HCT116 (cell line): ENCODE data around the gene SNRNP70. TPM values are rescaled to one million over a fixed set of nuclear protein-coding genes. Genes with fewer than 3 reads are reported as not detected.

Experiments
- ATAC-seq: fragments of 200-7000 bp; cut with Tn5 transposase; 2 replicates; pipeline ENCODE4 v1.9.1; 2020; ENCODE audit warnings: mild to moderate bottlenecking, moderate library complexity
- BruUV-seq: library from RNA; stranded (reverse); fragments of 400-500 nt; replicated peaks from 2 replicates; lab custom pipeline; 2021; lab: Mats Ljungman, UMichigan
- CTCF ChIA-PET: fragments of 300-600 bp; sonication (Branson Sonifier 250); formaldehyde crosslinking; loops from one replicate; lab custom pipeline; 2021; ENCODE audit warnings: antibody characterized with exemption; lab: Charles Lee
- POLR2A ChIA-PET: fragments of 300-600, 350-600 bp; sonication (Branson Sonifier 250); formaldehyde crosslinking; loops from one replicate; lab custom pipeline; 2021; ENCODE audit warnings: antibody characterized with exemption; lab: Charles Lee
- RAD21 ChIA-PET, 2 experiments: fragments of 300-600 bp; sonication (Branson Sonifier 250); formaldehyde crosslinking; loops; one replicate each; lab custom pipeline; 2023; ENCODE audit warnings: low total read pairs in 2 of 2; ENCODE audit not compliant: uncharacterized antibody in 2 of 2, unreplicated experiment in 2 of 2, low non-redundant PET in 1 of 2; lab: Charles Lee
- DNase-seq: peaks from one replicate; pipeline ENCODE4 v3.0.0-alpha.2; 2010; ENCODE audit warnings: low read depth, low spot score
- H2AFZ ChIP-seq: fragments of 200-600 bp; shearing (Covaris generic), sonication (generic); 2 replicates; pipeline ENCODE4 v1.6.1; 2017; ENCODE audit warnings: low read depth, mixed run types, mixed read lengths, antibody characterized with exemption, low read length; ENCODE audit not compliant: poor library complexity, severe bottlenecking
- H3K27ac ChIP-seq: 2 replicates; pipeline ENCODE4 v1.5.1; 2012; ENCODE audit warnings: low read depth, low read length
- H3K27me3 ChIP-seq: fragments of 200-600 bp; sonication (generic); 2 replicates; pipeline ENCODE4 v1.6.1; 2016; ENCODE audit warnings: mixed run types, low read length, mixed read lengths; ENCODE audit not compliant: insufficient read depth
- H3K36me3 ChIP-seq, 2 experiments: fragments of 200-500 bp in 1 of 2; fragments of 200-600 bp in 1 of 2; sonication (Bioruptor generic) in 1 of 2; sonication (generic) in 1 of 2; 2 replicates each; pipeline versions ENCODE4 v1.5.1 to v1.6.1; 2014 to 2016; ENCODE audit warnings: low read length in 2 of 2, inconsistent platforms in 1 of 2, mixed read lengths in 1 of 2, mixed run types in 1 of 2; ENCODE audit not compliant: insufficient read depth in 2 of 2, control insufficient read depth in 1 of 2
- H3K4me1 ChIP-seq, 2 experiments: fragments of 200-600 bp in 1 of 2; sonication (generic) in 1 of 2; 2 replicates each; pipeline versions ENCODE4 v1.5.1 to v1.6.1; 2012 to 2017; ENCODE audit warnings: low read length in 2 of 2, inconsistent platforms in 1 of 2, mild to moderate bottlenecking in 1 of 2, mixed read lengths in 1 of 2, mixed run types in 1 of 2, moderate library complexity in 1 of 2; ENCODE audit not compliant: insufficient read depth in 2 of 2, control insufficient read depth in 1 of 2
- H3K4me2 ChIP-seq: fragments of 200-600 bp; sonication (generic); 2 replicates; pipeline ENCODE4 v1.6.1; 2017; ENCODE audit warnings: mixed run types, low read length, mixed read lengths
- H3K4me3 ChIP-seq, 2 experiments: fragments of 200-600 bp in 1 of 2; sonication (generic) in 1 of 2; replicated peaks in 1 of 2; 2 replicates each; pipeline ENCODE4 v1.5.1; 2011 to 2016; ENCODE audit warnings: low read length in 2 of 2, control low read depth in 1 of 2, low read depth in 1 of 2, mild to moderate bottlenecking in 1 of 2, mixed read lengths in 1 of 2, mixed run types in 1 of 2
- H3K79me2 ChIP-seq: fragments of 200-600 bp; sonication (generic); 2 replicates; pipeline ENCODE4 v1.6.1; 2017; ENCODE audit warnings: mild to moderate bottlenecking, mixed run types, low read length, moderate library complexity, mixed read lengths; ENCODE audit not compliant: insufficient read depth
- H3K9ac ChIP-seq: fragments of 200-600 bp; sonication (generic); 2 replicates; pipeline ENCODE4 v1.6.1; 2016; ENCODE audit warnings: low read length, mixed read lengths
- H3K9me2 ChIP-seq: fragments of 200-600 bp; sonication (generic), shearing (Covaris generic); 2 replicates; pipeline ENCODE4 v1.6.1; 2017; ENCODE audit warnings: mixed run types, mild to moderate bottlenecking, moderate library complexity; ENCODE audit not compliant: insufficient read depth
- H3K9me3 ChIP-seq, 2 experiments: fragments of 200-500 bp in 1 of 2; fragments of 200-600 bp in 1 of 2; sonication (Bioruptor generic) in 1 of 2; sonication (generic) in 1 of 2; 2 replicates each; pipeline ENCODE4 v1.6.1; 2014 to 2017; ENCODE audit warnings: low read length in 2 of 2, mixed read lengths in 2 of 2, inconsistent platforms in 1 of 2, low read depth in 1 of 2, mild to moderate bottlenecking in 1 of 2, mixed run types in 1 of 2, moderate library complexity in 1 of 2; ENCODE audit not compliant: control insufficient read depth in 1 of 2, insufficient read depth in 1 of 2
- H4K20me1 ChIP-seq: fragments of 200-600 bp; sonication (generic), shearing (Covaris generic); 2 replicates; pipeline ENCODE4 v1.6.1; 2017; ENCODE audit warnings: mixed run types, mild to moderate bottlenecking, moderate library complexity; ENCODE audit not compliant: insufficient read depth
- CEBPB ChIP-seq: IDR thresholded peaks from 2 replicates; pipeline ENCODE4 v1.6.1; 2012; ENCODE audit warnings: low read depth
- CTCF ChIP-seq, 3 experiments: fragments of 200-600 bp in 1 of 3; sonication (generic) in 1 of 3; IDR thresholded peaks in 2 of 3; conservative IDR thresholded peaks in 1 of 3; 2 replicates each; pipeline ENCODE4 v1.5.1; 2012 to 2017; ENCODE audit warnings: low read depth in 2 of 3, low read length in 2 of 3, antibody characterized with exemption in 1 of 3, borderline replicate concordance in 1 of 3, control low read depth in 1 of 3, mild to moderate bottlenecking in 1 of 3, mixed read lengths in 1 of 3, mixed run types in 1 of 3, moderate library complexity in 1 of 3; ENCODE audit not compliant: insufficient read depth in 1 of 3
- EZH2phosphoT487 ChIP-seq: fragments of 200-600 bp; IDR thresholded peaks from 2 replicates; pipeline ENCODE4 v1.6.1; 2018; ENCODE audit warnings: antibody characterized with exemption, borderline replicate concordance
- MAX ChIP-seq: IDR thresholded peaks from 2 replicates; pipeline ENCODE4 v1.6.1; 2012
- REST ChIP-seq: IDR thresholded peaks from 2 replicates; pipeline ENCODE4 v1.6.1; 2012; ENCODE audit warnings: low read depth
- SIN3A ChIP-seq: IDR thresholded peaks from 2 replicates; pipeline ENCODE4 v1.6.1; 2012; ENCODE audit warnings: low read depth
- SP1 ChIP-seq: IDR thresholded peaks from 2 replicates; pipeline ENCODE4 v1.6.1; 2012; ENCODE audit warnings: low read depth
- SRF ChIP-seq: IDR thresholded peaks from 2 replicates; pipeline ENCODE4 v1.6.1; 2012; ENCODE audit warnings: low read depth
- TCF7L2 ChIP-seq: IDR thresholded peaks from 2 replicates; pipeline ENCODE4 v1.7.0; 2011; ENCODE audit warnings: borderline replicate concordance, inconsistent platforms; ENCODE audit not compliant: insufficient read depth, insufficient read length; ENCODE audit errors: extremely low read depth
- ZBTB33 ChIP-seq: IDR thresholded peaks from 2 replicates; pipeline ENCODE4 v1.6.1; 2011; ENCODE audit warnings: mild to moderate bottlenecking, low read length, moderate library complexity; ENCODE audit not compliant: insufficient replicate concordance; ENCODE audit errors: extremely low read depth
- intact Hi-C: fragments of 100-400 bp; cut with micrococcal nuclease; formaldehyde crosslinking; loops from 2 replicates; pipeline ENCODE4 v1.10.0; 2022
- total RNA-seq: library from RNA; stranded (reverse); gene quantifications from one replicate; pipeline ENCODE4 v1.2.1, GENCODE V29; 2021; ENCODE audit not compliant: unreplicated experiment

Gene SNRNP70
- total RNA-seq, 1 experiment from 2014 or later, result 236 TPM

GRCh38 chr19:49107625-49108459, 22.6 kb downstream of the SNRNP70 start:
- no peak for ATAC-seq
- no peak overlapping the region for H2AFZ ChIP-seq
- H3K27me3 ChIP-seq, result no peaks in the 10 kb centered on the region
- ChIA-PET RAD21 (interaction anchor here in 1 of 2 experiments (0.6 kb wide), 1 partner anchor 101 kb away, joined by 3 read pairs; no protein-coding TSS in a partner anchor), POLR2A (no interaction called here), CTCF (no interaction called here)
- H3K9ac ChIP-seq, result no peak overlapping the region
- H3K36me3 ChIP-seq, result peaks cover 41 to 52% of the 10 kb centered on the region in 2 experiments
- no peak overlapping the region; the same call in 1 of the 2 replicates for H3K27ac ChIP-seq
- H3K9me3 ChIP-seq, result no peaks in the 10 kb centered on the region
- peaks cover 28% of the 10 kb centered on the region; the same call in 1 of the 2 replicates for H3K79me2 ChIP-seq
- H4K20me1 ChIP-seq, result no peaks in the 10 kb centered on the region
- H3K4me1 ChIP-seq, result peaks cover 0 to 5% of the 10 kb centered on the region in 2 experiments; a peak in 1 of 4 replicates
- H3K9me2 ChIP-seq, result no peaks in the 10 kb centered on the region
- BruUV-seq, result no TSS peak
- no peak overlapping the region for H3K4me2 ChIP-seq
- no peak for TF ChIP-seq CTCF (IDR thresholded peaks at IDR 0.05 in 2 of 3, conservative IDR thresholded peaks at IDR 0.05 in 1 of 3; ENCODE audit: borderline replicate concordance in 1 of 3, insufficient read depth in 1 of 3, low read depth in 2 of 3, low read length in 2 of 3)
- TF ChIP-seq SRF, result no peak
- no peak for TF ChIP-seq REST
- TF ChIP-seq CEBPB, result no peak
- TF ChIP-seq SP1, result no peak
- no peak for TF ChIP-seq SIN3A
- TF ChIP-seq ZBTB33, result no peak
- no peak for TF ChIP-seq TCF7L2
- TF ChIP-seq MAX, result no peak
- TF ChIP-seq EZH2phosphoT487, result no peak
- DNase-seq, result no peak
- no peak overlapping the region for H3K4me3 ChIP-seq
- intact Hi-C loops, result no loop called here
